ENCODE results near the gene FBXO41. TPM values are rescaled to one million over a fixed set of nuclear protein-coding genes. Genes with fewer than 3 reads are reported as not detected.
A peak's percentile ranks its signal among the peaks of the same experiment; 100 is the strongest.

The FBXO41 gene
- total and polyA plus RNA-seq, 9 of the 15 experiments (the other 6 are each of a cell fraction or from before 2014, with no cell fraction given), result 0.21 to 8.2 (median 3.5) TPM

GRCh38 chr2:73269686-73270465 lies 14.4 kb downstream of the FBXO41 start (continued):
- no peak for TF ChIP-seq ZNF280B (CRISPR knock-in tag; IDR thresholded peaks at IDR 0.05)
- TF ChIP-seq BHLHE40 (IDR thresholded peaks at IDR 0.05; ENCODE audit: low read length), result no peak
- no peak for TF ChIP-seq C11orf30 (IDR thresholded peaks at IDR 0.05; ENCODE audit: low read depth)
- no peak for TF ChIP-seq ZNF431 (CRISPR knock-in tag; IDR thresholded peaks at IDR 0.05)
- TF ChIP-seq ZNF780A (CRISPR knock-in tag; IDR thresholded peaks at IDR 0.05), result no peak

DNA sequence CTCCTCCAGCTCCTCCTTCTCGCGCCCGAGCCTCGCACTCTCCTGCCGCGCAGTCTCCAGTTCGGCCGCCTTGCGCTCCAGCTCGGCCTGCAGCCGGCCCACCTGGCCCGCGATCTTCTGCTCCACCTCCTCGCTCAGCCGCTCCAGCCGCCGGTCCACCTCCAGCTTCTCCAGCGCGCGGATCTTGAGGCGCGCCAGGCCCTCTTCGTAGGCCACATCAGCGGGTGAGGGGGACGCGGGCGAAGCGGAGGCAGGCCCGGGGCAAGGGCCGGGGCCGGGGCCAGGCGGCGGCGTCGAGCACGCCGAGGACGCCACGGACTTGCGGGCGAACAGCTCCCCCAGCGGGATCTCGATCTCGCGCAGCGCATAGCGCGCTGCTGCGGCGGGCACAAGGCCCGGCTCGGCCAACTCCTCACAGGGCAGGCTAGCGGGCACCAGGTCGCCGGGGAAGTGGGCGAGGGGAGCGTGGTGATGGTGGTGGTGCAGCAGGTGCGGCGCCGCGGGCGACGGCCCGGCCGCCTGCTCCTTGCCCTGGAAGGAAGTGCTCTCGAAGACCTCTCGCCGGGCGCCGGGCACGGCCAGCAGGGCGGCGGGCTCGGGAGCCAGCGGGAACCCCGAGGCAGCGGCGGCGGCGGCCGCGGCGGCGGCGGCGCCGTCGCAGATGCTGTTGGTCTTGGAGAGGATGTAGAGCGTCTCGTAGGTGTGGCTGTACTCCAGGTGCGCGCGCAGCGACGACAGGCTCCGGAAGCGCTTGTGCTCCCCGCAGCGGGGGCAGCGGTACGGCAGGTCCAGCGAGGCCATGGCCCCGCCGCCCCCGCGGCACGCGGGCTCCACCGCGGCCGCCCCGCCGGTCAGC lies 15.2 kb downstream of the FBXO41 start:
- no peak for ATAC-seq
- H3K27ac ChIP-seq (ENCODE audit: extremely low read depth, low read depth, low read length), result no peak overlapping the region
- peaks cover 0 to 12% of the 10 kb centered on the region in 2 experiments; a peak in 1 of 5 replicates for H3K27me3 ChIP-seq (ENCODE audit: control insufficient read depth in 2 of 2, insufficient read depth in 2 of 2, low read length in 2 of 2)
- intact Hi-C loops (cut with micrococcal nuclease), result no loop called here
- H4K20me1 ChIP-seq (replicated peaks; ENCODE audit: control insufficient read depth, insufficient read depth, low read length), result peaks cover 5% of the 10 kb centered on the region; the same call in 1 of the 2 replicates
- TF ChIP-seq POLR2G (IDR thresholded peaks at IDR 0.05; ENCODE audit: low read depth, low read length), result peak; percentile 20; the same call in 1 of the 2 replicates
- no peak for TF ChIP-seq EWSR1 (IDR thresholded peaks at IDR 0.05; ENCODE audit: borderline replicate concordance, low read depth, partially characterized antibody)
- TF ChIP-seq RBFOX2 (IDR thresholded peaks at IDR 0.05; ENCODE audit: low read depth, low read length), result no peak
- TF ChIP-seq, protein P1, sequence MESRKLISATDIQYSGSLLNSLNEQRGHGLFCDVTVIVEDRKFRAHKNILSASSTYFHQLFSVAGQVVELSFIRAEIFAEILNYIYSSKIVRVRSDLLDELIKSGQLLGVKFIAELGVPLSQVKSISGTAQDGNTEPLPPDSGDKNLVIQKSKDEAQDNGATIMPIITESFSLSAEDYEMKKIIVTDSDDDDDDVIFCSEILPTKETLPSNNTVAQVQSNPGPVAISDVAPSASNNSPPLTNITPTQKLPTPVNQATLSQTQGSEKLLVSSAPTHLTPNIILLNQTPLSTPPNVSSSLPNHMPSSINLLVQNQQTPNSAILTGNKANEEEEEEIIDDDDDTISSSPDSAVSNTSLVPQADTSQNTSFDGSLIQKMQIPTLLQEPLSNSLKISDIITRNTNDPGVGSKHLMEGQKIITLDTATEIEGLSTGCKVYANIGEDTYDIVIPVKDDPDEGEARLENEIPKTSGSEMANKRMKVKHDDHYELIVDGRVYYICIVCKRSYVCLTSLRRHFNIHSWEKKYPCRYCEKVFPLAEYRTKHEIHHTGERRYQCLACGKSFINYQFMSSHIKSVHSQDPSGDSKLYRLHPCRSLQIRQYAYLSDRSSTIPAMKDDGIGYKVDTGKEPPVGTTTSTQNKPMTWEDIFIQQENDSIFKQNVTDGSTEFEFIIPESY (CRISPR knock-in tag; IDR thresholded peaks at IDR 0.05), result 0 out of 2 replicates have a peak, but pooled peaks have one; percentile 20
- FAIRE-seq, result no peak
- peaks cover 0 to 2% of the 10 kb centered on the region in 2 experiments; a peak in 2 of 5 replicates for H3K4me1 ChIP-seq (replicated peaks in 1 of 2; ENCODE audit: control insufficient read depth in 2 of 2, insufficient read depth in 2 of 2, low read length in 2 of 2)
- H3K9me1 ChIP-seq (ENCODE audit: control insufficient read depth, insufficient read depth, low read length), result no peaks in the 10 kb centered on the region
- H3K79me2 ChIP-seq (ENCODE audit: control insufficient read depth, insufficient read depth, low read length), result no peaks in the 10 kb centered on the region
- peaks cover 6% of the 10 kb centered on the region; the same call in 1 of the 3 replicates for H3K36me3 ChIP-seq (ENCODE audit: control insufficient read depth, insufficient read depth, low read length)
- no peak overlapping the region for H2AFZ ChIP-seq (ENCODE audit: low read depth, low read length)
- ChIA-PET POLR2A (interaction anchor here (1.7 kb wide), 1 partner anchor 12 kb away, joined by 9 read pairs; no protein-coding TSS in a partner anchor), CTCF (ENCODE audit: low intra/inter-chr PET ratio) (no interaction called here)
- in situ Hi-C loops (cut with MboI), result no loop called here
- no peak overlapping the region for H3K4me2 ChIP-seq (ENCODE audit: insufficient read depth, low read length)
- no peaks in the 10 kb centered on the region for H3K9me3 ChIP-seq (replicated peaks; ENCODE audit: control insufficient read depth, insufficient read depth, low read depth, low read length)
- no TSS peak for BruUV-seq (replicated peaks)
- H3K9ac ChIP-seq (ENCODE audit: insufficient read depth in 1 of 2, low read depth in 2 of 2, low read length in 2 of 2), result no peak overlapping the region
- WGBS (ENCODE audit: insufficient coverage, low coverage, missing lambda C conversion rate), result 86% methylated on average over 26 of the region's 113 CpGs
- no peak overlapping the region for H3K4me3 ChIP-seq
- no peak for DNase-seq (ENCODE audit: extremely low read depth in 1 of 4, low spot score in 3 of 4)
